GM18505 (cell line): ENCODE measurements around the gene PPT2.
A peak's percentile ranks its signal among the peaks of the same experiment; 100 is the strongest.
"Not testable (repeated sequence)": the region's sequence is repeated elsewhere in the genome, so short reads cannot be mapped to it uniquely, and the experiment has no call there.

Experiments used
- ATAC-seq: cut with Tn5 transposase; IDR thresholded peaks from one replicate; pipeline ENCODE4 v1.9.1; 2021; ENCODE audit not compliant: unreplicated experiment
- POLR2A ChIP-seq: IDR thresholded peaks from 4 replicates; pipeline ENCODE4 v1.6.1; 2011; ENCODE audit warnings: borderline replicate concordance; ENCODE audit not compliant: insufficient read depth, insufficient read length; ENCODE audit errors: extremely low read depth

Gene PPT2

DNA sequence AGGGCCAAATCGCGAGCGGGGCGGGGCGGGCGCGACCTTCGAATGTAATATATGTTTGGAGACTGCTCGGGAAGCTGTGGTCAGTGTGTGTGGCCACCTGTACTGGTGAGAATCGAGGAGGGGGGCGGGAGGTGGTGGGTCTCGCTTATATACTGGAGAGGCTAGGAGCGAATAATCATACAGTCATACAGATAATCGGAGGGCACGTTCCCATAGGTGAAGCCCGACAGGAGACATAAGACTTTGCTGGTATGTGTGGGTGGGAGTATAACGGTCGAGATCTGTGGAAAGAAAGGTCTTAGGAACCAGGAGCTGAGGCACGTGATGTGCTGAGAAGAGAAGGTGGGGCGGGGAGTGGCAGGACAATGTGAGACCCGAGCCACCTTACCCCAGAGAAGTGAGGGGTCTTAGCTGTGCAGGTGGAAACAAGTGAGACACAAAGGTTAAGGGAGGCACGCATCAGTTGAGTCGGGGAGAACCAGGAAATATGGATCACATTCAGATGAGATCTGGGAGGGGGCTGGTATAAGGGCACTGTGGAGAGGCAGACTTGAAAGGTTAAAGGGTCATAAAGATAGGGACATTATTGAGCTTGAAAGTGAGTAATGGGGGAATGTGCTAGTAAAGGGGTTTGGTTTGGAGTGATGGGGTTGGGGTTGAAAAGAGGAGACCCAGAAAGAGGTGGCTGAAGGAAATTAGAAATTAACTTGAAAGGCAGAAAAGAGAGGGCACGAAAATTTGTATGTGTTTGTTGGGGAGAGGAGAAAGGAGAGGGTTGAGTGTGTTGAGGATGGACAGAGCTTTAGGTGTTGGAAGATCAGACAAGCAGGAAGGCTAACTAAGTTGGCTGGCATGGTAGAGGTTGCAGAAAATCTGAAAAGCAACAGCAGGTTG lies 24.9 kb downstream of the PPT2 start:
- ATAC-seq = no peak
- TF ChIP-seq POLR2A = no peak

DNA sequence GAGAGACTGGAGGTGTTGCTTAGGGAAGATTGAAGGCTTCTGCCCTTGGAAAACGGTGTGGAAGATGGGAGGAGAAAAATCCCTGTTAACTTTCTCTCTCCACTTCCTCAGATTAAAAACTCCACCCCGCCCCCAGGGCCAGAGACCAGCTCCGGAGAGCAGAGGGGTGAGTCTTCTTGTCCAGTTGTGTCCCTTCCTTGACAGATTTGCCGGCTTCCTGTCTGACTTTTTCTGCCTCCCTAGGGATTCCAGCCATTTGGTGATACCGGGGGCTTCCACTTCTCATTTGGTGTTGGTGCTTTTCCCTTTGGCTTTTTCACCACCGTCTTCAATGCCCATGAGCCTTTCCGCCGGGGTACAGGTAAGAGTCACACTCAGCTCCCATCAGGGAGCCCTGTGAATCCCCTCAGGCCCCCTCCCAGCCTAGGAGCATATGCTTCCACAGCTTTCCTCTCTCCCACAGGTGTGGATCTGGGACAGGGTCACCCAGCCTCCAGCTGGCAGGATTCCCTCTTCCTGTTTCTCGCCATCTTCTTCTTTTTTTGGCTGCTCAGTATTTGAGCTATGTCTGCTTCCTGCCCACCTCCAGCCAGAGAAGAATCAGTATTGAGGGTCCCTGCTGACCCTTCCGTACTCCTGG lies 25.9 kb downstream of the PPT2 start:
- no peak for ATAC-seq
- no peak for TF ChIP-seq POLR2A

DNA sequence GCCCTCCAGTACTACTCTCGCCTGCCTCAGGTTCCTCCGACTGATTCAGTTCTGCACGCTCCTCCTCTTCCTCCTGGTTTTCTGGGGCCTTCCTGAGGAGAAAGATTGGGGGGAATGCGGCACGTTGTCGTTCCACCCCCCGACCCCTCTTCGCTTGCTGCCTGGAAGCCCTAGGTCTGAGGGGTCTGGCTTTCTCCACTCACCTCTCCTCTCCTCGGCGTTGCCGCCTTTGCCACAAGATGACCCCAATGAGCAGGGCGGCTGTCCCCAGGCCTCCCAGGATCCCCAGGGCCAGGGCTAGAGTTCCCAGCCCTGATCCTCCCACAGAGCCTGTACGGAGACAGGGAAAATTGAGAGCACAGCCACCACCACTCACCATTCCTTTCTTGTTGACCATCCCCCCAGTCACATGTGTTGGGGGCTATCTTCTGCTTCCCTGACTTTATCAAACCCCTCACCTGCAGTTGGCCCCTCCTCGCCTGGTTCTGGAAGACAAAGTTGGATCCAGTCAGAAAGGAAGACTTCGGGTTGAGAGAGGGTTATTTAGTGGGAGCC lies 27.3 kb downstream of the PPT2 start:
- TF ChIP-seq POLR2A = no peak
- no peak for ATAC-seq

DNA sequence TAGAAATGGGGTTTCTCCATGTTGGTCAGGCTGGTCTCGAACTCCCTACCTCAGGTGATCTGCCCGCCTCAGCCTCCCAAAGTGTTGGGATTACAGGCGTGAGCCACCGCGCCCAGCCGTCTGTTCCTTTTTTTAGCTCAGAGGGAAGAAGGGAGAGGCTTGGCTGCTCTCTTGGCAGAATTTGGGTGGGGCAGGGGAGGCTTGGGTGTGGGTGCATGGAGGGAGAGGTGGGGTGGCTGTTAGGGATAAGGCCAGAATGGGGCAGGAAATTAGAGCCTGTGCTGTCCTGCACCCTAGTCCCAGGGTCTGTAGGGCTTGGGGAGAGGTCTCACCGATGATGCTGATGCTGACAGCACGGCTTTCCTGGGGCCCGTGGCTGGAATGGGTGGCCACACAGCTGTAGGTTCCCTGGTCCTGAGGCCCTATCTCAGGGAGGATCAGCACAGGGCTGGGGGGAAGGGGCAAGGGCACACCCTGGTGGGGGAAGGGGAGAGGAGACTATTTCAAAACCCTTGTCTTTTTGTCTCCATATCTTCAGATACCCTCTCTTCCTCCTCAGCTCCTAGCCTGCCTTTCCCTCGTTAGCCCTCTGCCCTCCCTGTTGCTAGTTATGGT lies 28.1 kb downstream of the PPT2 start:
- no peak for TF ChIP-seq POLR2A
- no peak for ATAC-seq

- TF ChIP-seq POLR2A = no peak
- ATAC-seq = no peak
Observed at GRCh38 chr6:32182555-32182981, 28.6 kb downstream of the PPT2 start.

DNA sequence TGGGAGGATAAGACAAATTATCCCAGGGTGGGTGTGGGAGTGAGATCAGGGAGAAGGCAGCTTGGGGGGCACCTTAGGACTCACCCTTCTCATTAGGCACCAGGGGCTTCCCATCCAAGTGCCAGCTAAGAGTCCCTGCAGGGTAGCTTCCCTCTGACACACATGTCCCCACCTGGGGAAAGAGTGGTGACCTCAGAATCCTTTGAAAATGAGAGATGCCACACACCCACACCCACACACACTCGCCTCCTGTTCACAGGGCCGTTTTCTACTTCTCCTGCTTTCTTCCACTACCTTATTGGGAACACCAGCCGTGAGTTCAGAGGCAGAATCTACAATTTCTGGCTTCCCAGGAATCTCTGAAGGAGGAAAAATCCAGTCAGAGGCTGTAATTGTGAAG lies 29.1 kb downstream of the PPT2 start:
- TF ChIP-seq POLR2A = no peak
- no peak for ATAC-seq

DNA sequence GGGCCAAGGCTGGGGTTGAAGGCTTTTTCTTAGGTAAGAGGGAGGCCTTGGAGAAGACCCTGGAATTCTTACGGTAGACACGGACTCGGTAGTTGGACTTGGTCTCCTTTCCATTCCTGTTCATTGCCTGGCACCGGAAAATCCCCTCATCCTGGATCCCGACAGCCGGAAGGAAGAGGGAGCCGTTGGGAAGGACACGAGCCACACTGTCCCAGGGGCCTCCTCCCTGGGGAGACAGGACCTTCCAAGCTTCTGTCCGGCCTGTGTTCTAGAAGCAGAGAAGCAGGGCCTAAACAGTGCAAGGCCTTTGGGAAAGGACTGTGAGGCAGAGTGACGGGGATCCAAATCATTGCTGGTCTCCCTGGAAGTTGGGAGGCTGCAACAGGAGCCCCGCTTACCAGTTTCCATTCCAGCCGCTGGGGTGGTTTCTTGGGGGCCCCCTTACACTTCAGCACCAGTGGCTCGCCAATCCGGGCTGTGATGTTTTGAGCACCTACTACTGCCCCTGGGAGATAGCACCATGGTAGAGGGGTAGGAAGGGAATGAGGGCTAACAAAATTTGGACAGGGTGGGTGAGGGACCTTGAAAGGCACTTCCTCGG lies 29.6 kb downstream of the PPT2 start:
- no peak for TF ChIP-seq POLR2A
- ATAC-seq = no peak

DNA sequence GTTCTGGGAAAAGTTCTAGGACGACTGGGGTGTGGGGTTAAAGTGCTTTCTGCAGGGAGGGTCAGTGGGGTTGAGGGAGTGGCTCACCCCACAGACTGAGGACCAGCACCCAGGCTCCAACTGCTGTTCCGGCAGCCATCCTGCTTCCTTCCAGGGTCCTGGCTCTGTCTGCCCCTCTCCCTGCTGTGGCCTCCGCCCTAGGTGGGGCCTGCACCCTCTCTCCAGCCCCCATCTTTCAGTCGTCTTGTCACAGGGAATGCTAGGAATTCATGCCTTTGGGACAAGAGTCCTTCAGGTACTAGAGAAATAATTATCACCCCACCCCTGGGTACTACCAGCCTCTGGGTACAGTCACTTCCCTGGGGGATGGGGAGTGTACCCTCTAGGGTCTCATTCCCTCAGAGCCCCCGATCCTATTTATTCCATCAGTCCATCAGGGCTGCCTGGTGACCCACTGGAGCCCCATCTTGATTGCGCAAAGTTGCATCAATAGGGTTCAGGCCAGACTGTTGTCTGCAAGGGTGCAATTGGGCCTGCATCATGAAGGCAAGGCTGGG lies 30.2 kb downstream of the PPT2 start, which contains the start of gene AGER:
TSS of gene AGER (minus strand) at position 170 of the 557 bp plus-strand sequence. CDS start at position 139, 31 bp downstream.
- TF ChIP-seq POLR2A = peak; percentile 26

DNA sequence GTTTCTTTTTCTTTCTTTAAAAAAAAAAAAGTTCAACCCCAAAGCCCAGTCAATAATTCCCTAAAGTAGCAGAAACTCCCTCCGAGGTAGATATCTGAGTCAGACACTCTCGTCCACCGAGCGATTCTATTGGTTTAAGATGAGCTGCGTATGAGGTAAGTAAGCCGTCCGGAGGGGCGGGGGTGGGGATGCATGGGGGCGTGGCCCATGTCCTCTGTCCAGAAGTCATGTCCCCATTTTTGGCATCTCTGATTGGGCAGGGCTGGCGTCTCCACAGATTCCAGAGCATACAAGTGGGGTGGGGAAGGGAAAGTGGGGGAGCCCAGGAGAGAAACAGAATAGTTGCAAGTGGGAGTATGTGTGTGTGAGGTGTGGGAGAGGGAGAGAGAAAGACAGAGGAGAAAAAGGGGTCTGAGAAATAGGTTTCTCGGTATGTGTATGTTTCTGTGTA lies 31.8 kb downstream of the PPT2 start:
- ATAC-seq = not testable (repeated sequence)

More for the DNA sequence above, 30.2 kb downstream of the PPT2 start, which contains the start of gene AGER:
- ATAC-seq = no peak

- ATAC-seq = not testable (repeated sequence)
Observed at GRCh38 chr6:32186151-32186840, 32.4 kb downstream of the PPT2 start.

GRCh38 chr6:32187009-32187709 lies 33.2 kb downstream of the PPT2 start:
- no peak for TF ChIP-seq POLR2A
- no peak for ATAC-seq

GRCh38 chr6:32187725-32188380 lies 33.9 kb downstream of the PPT2 start:
- not testable (repeated sequence) for ATAC-seq
